AG04449 (cell line): ENCODE measurements around the gene BCL2A1.
"Not testable (repeated sequence)": the region's sequence is repeated elsewhere in the genome, so short reads cannot be mapped to it uniquely, and the experiment has no call there.

Experiments used
- CTCF ChIA-PET: fragments of 350-600 bp; formaldehyde crosslinking; extraction: SDS; loops from one replicate; lab custom pipeline; 2021; ENCODE audit warnings: antibody characterized with exemption; lab: Yijun Ruan, JAX
- POLR2A ChIA-PET: fragments of 400-600, 350-600 bp; formaldehyde crosslinking; extraction: SDS; loops from one replicate; lab custom pipeline; 2020; ENCODE audit warnings: antibody characterized with exemption, inconsistent platforms; lab: Yijun Ruan, JAX
- DNase-seq: peaks from one replicate; pipeline ENCODE4 v3.0.0-alpha.2; 2010; ENCODE audit warnings: low read depth, low spot score
- H3K4me3 ChIP-seq: 2 replicates; pipeline ENCODE4 v1.5.1; 2011; ENCODE audit warnings: low read depth, mild to moderate bottlenecking, control low read depth, low read length
- CTCF ChIP-seq: IDR thresholded peaks from one replicate; pipeline ENCODE4 v1.5.1; 2011; ENCODE audit warnings: mild to moderate bottlenecking, moderate library complexity, low read length, control low read depth, inconsistent platforms; ENCODE audit not compliant: insufficient read depth; ENCODE audit errors: missing control alignments

The BCL2A1 gene

GRCh38 chr15:79933231-79933630, 37.8 kb downstream of the BCL2A1 start:
- DNase-seq, result no peak
- POLR2A ChIA-PET, result no interaction called here
- no peak for TF ChIP-seq CTCF
- no peak overlapping the region for H3K4me3 ChIP-seq
- CTCF ChIA-PET, result interaction anchor here (2.6 kb wide), 1 partner anchor 59 kb away, joined by 6 read pairs; no protein-coding TSS in a partner anchor

GRCh38 chr15:79932447-79932846, 38.5 kb downstream of the BCL2A1 start:
- DNase-seq, result no peak
- TF ChIP-seq CTCF, result no peak

DNA sequence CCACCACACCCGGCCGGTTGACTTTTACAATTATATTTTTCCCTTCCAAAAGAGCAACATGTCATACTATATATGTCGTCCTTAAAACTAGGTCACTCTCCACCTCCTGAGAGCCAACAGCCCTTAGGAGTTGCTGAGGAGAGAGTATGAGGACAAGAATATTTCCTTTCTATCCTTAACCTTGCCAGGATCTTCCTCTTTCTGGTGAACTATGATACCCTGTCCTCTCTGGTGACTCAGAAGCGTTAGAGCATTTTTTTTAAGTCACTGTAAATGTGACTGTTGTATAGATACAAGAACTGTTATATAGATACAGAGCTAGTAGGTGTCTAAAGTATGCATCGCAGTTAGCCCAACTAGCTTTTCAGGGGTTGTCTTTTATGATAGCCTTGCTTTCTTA, 40.5 kb downstream of the BCL2A1 start:
- ChIA-PET CTCF (no interaction called here), POLR2A (no interaction called here)
- TF ChIP-seq CTCF, result no peak
- no peak overlapping the region for H3K4me3 ChIP-seq
- DNase-seq, result no peak

More at GRCh38 chr15:79932447-79932846, 38.5 kb downstream of the BCL2A1 start:
- H3K4me3 ChIP-seq, result no peak overlapping the region
- POLR2A ChIA-PET, result no interaction called here
- CTCF ChIA-PET, result interaction anchor here (2.6 kb wide), 1 partner anchor 60 kb away, joined by 6 read pairs; no protein-coding TSS in a partner anchor

DNA sequence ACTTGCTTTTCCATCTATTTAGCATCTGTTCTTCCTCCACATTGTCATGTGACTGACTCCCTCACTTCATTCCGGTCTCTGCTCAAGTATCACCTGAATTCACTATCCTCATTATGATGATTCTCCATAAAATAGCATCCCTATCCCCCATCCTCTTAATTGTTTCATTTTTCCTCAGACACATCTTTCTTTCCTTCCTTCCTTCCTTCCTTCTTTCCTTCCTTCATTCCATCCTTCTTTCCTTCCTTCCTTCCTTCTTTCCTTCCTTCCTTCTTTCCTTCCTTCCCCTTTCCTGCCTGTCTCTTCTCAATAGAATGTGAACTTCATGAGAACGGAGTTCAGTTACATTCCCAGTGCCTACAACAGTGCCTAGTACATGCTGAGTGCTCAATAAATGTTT, 41.6 kb downstream of the BCL2A1 start:
- no peak for DNase-seq
- H3K4me3 ChIP-seq, result no peak overlapping the region
- no peak for TF ChIP-seq CTCF
- CTCF ChIA-PET, result no interaction called here
- POLR2A ChIA-PET, result no interaction called here

DNA sequence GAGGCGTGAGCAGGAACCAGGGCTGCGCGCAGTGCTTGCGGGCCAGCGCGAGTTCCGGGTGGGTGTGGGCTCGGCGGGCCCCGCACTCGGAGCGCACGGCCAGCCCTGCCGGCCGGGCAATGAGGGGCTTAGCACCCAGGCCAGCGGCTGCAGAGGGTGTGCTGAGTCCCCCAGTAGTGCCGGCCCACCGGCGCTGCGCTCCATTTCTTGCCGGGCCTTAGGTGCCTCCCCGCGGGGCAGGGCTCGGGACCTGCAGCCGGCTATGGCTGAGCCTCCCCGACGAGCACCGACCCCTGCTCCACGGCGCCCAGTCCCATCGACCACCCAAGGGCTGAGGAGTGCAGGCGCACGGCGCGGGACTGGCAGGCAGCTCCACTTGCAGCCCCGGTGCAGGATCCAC, 44.9 kb downstream of the BCL2A1 start:
- CTCF ChIA-PET, DNase-seq, H3K4me3 ChIP-seq, POLR2A ChIA-PET: not testable (repeated sequence)

DNA sequence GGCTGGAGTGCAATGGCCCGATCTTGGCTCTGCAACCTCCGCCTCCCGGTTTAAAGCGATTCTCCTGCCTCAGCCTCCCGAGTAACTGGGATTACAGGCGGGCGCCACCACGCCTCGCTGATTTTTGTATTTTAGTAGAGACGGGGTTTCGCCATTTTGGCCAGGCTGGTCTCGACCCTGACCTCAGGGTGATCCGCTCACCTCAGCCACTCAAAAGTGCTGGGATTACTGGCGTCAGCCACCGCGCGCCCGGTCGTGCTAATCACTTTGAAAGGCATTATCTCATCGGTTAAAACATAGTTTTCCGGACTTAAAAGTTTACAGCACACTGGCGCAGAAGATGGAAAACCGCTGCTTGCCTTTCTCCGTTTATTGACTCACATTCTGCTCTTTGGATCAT, 46.6 kb downstream of the BCL2A1 start:
- POLR2A ChIA-PET, result no interaction called here
- TF ChIP-seq CTCF, result no peak
- DNase-seq, result no peak

More for the DNA sequence above, 46.6 kb downstream of the BCL2A1 start:
- CTCF ChIA-PET, result no interaction called here
- peak overlapping the region; percentile 90 for H3K4me3 ChIP-seq
